Hematopoietic multipotent progenitor cell treated with erythropoietin and hydrocortisone succinate and interleukin-3 and kit ligand, for 15 days (in vitro differentiated cells): ENCODE data around the gene KLHL14.

ENCODE experiments used
- DNase-seq: peaks from one replicate; pipeline ENCODE4 v3.0.0-alpha.2; 2015; ENCODE audit warnings: low spot score

The KLHL14 gene

DNA sequence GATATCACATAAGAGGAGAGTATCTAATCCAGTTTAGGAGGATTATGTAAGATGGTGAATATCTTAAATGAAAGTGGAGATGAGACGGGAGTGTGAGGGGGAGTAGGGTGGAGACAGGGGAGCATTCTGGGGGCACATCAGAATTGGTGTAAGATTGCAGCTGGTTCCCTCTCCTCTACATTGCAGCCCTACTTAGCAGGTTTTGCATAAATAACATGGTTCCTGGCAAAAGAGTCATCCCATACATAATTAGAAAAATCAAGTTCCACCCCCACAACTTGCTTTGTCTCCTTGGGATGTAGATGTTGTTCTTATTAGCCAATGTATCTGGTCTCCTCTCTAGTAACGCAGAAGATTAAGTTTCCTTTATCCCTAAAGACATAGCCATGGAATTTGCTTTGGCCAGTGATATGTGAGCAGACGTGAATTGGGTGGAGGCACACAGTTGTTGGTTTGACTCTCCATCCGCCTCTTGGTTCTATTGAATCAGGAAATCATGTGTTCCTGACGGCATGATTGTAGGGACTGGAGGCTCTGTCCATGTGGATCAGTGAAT lies 137.9 kb downstream of the KLHL14 start:
- no peak for DNase-seq

DNA sequence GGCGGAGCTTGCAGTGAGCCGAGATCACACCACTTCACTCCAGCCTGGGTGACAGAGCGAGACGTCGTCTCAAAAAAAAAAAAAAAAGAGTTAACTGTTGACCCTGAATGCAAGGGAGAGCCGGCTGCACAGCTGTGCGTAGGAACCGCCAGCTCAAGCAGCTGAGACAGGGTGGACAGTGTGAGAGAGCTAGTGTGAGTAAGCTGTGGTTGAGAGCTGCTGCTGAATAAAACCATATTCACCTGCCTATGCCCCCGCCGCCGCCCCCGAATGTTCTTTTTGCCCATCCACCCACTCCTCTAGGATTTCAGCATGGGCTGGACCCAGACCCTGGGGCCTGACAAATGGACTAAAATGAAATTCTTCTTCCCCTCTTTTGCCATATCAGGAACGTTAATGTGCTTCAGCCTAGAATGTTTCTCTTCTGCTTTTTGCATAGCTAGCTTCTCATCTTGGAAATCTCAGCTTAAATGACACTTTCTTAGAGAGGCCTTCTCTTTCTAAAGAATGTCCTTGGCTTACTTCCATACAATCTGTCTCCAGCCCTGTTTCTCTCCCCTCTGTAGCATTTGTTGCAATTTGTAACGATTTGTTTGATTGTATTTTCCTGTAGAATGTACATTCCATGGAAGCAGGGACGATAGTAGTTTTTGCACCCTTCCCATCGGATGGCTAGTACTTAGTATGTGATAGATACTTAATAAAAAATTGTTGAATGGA lies 142.7 kb downstream of the KLHL14 start:
- DNase-seq, result no peak

DNA sequence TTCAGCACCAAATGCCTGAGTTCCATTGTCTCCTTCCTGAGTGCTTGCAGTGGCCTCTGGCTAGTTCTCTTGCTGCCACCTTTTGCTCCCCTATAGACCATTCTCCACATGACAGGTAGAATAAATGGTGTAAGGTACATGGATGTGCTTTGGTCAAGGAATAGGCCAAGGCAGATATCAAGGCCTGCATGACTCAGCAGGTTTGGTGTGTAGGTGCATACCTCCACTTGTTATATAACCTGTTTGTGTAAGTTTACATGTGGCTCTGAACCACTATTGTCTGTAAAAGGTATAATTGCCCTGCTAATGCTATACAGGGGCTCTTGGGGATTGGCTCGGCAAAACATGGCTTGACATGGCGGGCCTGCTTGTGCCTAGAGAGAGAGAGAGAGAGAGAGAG lies 143.5 kb downstream of the KLHL14 start:
- no peak for DNase-seq

DNA sequence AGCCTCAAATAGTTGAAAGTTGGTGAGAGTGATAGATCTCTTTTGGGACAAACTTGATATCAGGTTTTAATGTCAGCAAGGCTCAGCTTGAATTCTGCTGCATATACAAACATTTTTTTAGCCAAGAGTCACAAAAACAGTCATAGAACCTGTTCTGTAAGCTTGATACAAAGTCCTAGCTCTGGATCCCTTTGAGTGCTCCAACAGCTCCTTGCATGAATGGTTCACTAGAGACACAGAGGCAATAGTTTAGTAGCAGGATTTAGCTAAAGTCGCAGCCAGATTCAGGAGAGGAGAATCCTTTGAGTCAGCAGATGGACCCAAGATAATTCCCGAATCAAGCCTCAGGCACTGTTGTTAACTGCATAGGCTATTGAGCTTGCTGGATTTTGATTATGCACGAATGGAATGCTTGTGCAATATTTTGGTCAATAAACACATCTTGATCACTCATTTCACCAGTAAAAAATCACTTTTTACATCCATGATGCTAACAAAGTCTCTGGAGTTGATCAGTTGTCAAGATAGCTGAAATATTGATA lies 148.6 kb downstream of the KLHL14 start:
- DNase-seq, result no peak

DNA sequence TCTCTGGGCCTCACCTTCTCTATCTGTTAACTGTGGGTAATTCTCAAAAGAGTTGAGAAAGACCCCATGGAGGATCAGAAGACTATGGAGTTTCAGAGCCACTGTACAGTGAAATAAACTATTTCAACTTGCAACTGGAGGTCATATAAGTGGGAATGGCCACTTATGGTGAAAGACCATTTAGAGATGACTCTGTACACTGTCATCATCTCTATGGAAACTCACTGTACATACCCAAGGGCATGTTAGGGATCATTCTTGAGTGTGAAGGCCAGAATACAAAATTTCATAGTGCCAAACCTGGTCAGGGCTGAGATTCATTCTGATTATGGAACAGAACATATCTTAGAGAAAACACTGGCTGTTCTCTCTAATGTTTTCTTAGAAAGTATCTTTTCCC lies 149.3 kb downstream of the KLHL14 start:
- DNase-seq, result no peak
